GM12878 (cell line): ENCODE measurements around the gene LRP10. TPM values are rescaled to one million over a fixed set of nuclear protein-coding genes. Genes with fewer than 3 reads are reported as not detected.
A peak's percentile ranks its signal among the peaks of the same experiment; 100 is the strongest.

Source experiments
- ATF7 ChIP-seq: fragments of 450-650 bp; IDR thresholded peaks from 2 replicates; pipeline ENCODE4 v1.6.1; 2016; ENCODE audit warnings: low read depth, mild to moderate bottlenecking
- BRCA1 ChIP-seq: IDR thresholded peaks from 2 replicates; pipeline ENCODE4 v1.6.1; 2011; ENCODE audit warnings: low read depth, low read length, improper control_type of control experiment
- CHD1 ChIP-seq: IDR thresholded peaks from 2 replicates; pipeline ENCODE4 v1.6.1; 2012; ENCODE audit warnings: low read depth, low read length, improper control_type of control experiment
- E2F8 ChIP-seq: fragments of 450-650 bp; IDR thresholded peaks from 2 replicates; pipeline ENCODE4 v1.6.1; 2018; ENCODE audit warnings: mild to moderate bottlenecking, low read depth, moderate library complexity; ENCODE audit not compliant: partially characterized antibody
- E4F1 ChIP-seq: fragments of 450-650 bp; IDR thresholded peaks from 2 replicates; pipeline ENCODE4 v1.6.1; 2018; ENCODE audit warnings: borderline replicate concordance, mild to moderate bottlenecking; ENCODE audit not compliant: partially characterized antibody
- GABPA ChIP-seq: IDR thresholded peaks from 2 replicates; pipeline ENCODE4 v1.6.1; 2014; ENCODE audit warnings: antibody characterized with exemption, low read depth, mild to moderate bottlenecking, inconsistent platforms
- HDAC2 ChIP-seq: fragments of 200-600 bp; sonication (generic); IDR thresholded peaks from 2 replicates; pipeline ENCODE4 v1.6.1; 2017
- HDAC6 ChIP-seq: fragments of 200-600 bp; sonication (generic); IDR thresholded peaks from one replicate; pipeline ENCODE4 v1.8.0; 2017; ENCODE audit warnings: antibody characterized with exemption; ENCODE audit not compliant: unreplicated experiment
- JUND ChIP-seq: IDR thresholded peaks from 2 replicates; pipeline ENCODE4 v1.6.1; 2012; ENCODE audit warnings: low read depth, mild to moderate bottlenecking, low read length, improper control_type of control experiment, moderate library complexity
- KAT2A ChIP-seq: conservative IDR thresholded peaks from 2 replicates; pipeline ENCODE4 v1.6.1; 2011; ENCODE audit warnings: low read depth, low read length; ENCODE audit not compliant: control insufficient read depth
- KLF5 ChIP-seq: fragments of 450-650 bp; IDR thresholded peaks from 2 replicates; pipeline ENCODE4 v1.6.1; 2014; ENCODE audit warnings: mild to moderate bottlenecking; ENCODE audit not compliant: partially characterized antibody
- LARP7 ChIP-seq: fragments of 450-650 bp; IDR thresholded peaks from 2 replicates; pipeline ENCODE4 v1.6.1; 2017; ENCODE audit warnings: mild to moderate bottlenecking
- MEF2B ChIP-seq: fragments of 450-650 bp; IDR thresholded peaks from 2 replicates; pipeline ENCODE4 v1.6.1; 2018; ENCODE audit warnings: mild to moderate bottlenecking, moderate library complexity; ENCODE audit not compliant: partially characterized antibody, poor library complexity, severe bottlenecking
- NBN ChIP-seq: fragments of 450-650 bp; IDR thresholded peaks from 2 replicates; pipeline ENCODE4 v1.6.1; 2016
- NFXL1 ChIP-seq: fragments of 450-650 bp; IDR thresholded peaks from 2 replicates; pipeline ENCODE4 v1.6.1; 2017; ENCODE audit warnings: antibody characterized with exemption, mild to moderate bottlenecking, borderline replicate concordance
- PAX8 ChIP-seq: fragments of 450-650 bp; IDR thresholded peaks from 2 replicates; pipeline ENCODE4 v1.6.1; 2017; ENCODE audit warnings: mild to moderate bottlenecking, moderate library complexity
- PKNOX1 ChIP-seq: fragments of 450-650 bp; IDR thresholded peaks from 2 replicates; pipeline ENCODE4 v1.6.1; 2016; ENCODE audit warnings: mild to moderate bottlenecking
- POLR2AphosphoS2 ChIP-seq: IDR thresholded peaks from 2 replicates; pipeline ENCODE4 v1.6.1; 2011; ENCODE audit warnings: low read depth, mild to moderate bottlenecking, low read length, improper control_type of control experiment, moderate library complexity
- RBBP5 ChIP-seq: fragments of 200-600 bp; sonication (generic); conservative IDR thresholded peaks from 2 replicates; pipeline ENCODE4 v1.6.1; 2016
- REST ChIP-seq: IDR thresholded peaks from 2 replicates; pipeline ENCODE4 v1.6.1; 2012; ENCODE audit warnings: mild to moderate bottlenecking, low read depth, low read length
- RFX5 ChIP-seq: IDR thresholded peaks from 2 replicates; pipeline ENCODE4 v1.6.1; 2011; ENCODE audit warnings: low read depth, low read length, improper control_type of control experiment
- SMC3 ChIP-seq: IDR thresholded peaks from 2 replicates; pipeline ENCODE4 v1.6.1; 2011; ENCODE audit warnings: low read length, improper control_type of control experiment, borderline replicate concordance
- SREBF1 ChIP-seq: IDR thresholded peaks from 2 replicates; pipeline ENCODE4 v1.6.1; 2012; ENCODE audit warnings: mild to moderate bottlenecking, low read length
- SREBF2 ChIP-seq: IDR thresholded peaks from 2 replicates; pipeline ENCODE4 v1.6.1; 2012; ENCODE audit warnings: mild to moderate bottlenecking, low read length
- polyA plus RNA-seq, 11 experiments: library from polyadenylated mRNA; depleted of rRNA in 4 of 11; unstranded in 6 of 11; stranded (reverse) in 5 of 11; fragments of >200 nt; fragmentation: Nextera tagmentation in 4 of 11; fragmentation: Illumina TruSeq in 1 of 11; extraction: Ambion mirVana in 4 of 11; extraction: Trizol in 1 of 11; gene quantifications; 1 replicate in 1 of 11; 2 replicates in 10 of 11; pipeline versions ENCODE4 v1.2.1 to v1.2.3, GENCODE V29; 2011 to 2016; ENCODE audit warnings: inconsistent platforms in 2 of 11, missing spikeins in 2 of 11, low read depth in 1 of 11
- total RNA-seq, 4 experiments: library from RNA; depleted of rRNA in 3 of 4; stranded (reverse); fragments of >200 nt in 3 of 4; fragmentation: Illumina TruSeq in 1 of 4; extraction: Trizol in 1 of 4; gene quantifications; 2 replicates each; pipeline versions ENCODE4 v1.2.1 to v1.2.3, GENCODE V29; 2013 to 2021

LRP10 gene
- total and polyA plus RNA-seq, 10 of the 15 experiments (the other 5 are each of a cell fraction or from before 2014, with no cell fraction given): 3.0 to 56.9 (median 20.9) TPM

GRCh38 chr14:22887990-22888378 is 16.4 kb downstream of the LRP10 start (continued):
- TF ChIP-seq PKNOX1: peak; percentile 75; the same call in 1 of the 2 replicates
- TF ChIP-seq LARP7: no peak
- TF ChIP-seq PAX8: no peak
- no peak for TF ChIP-seq RBBP5
- no peak for TF ChIP-seq CHD1
- TF ChIP-seq NBN: no peak; the same call in 1 of the 2 replicates
- no peak for TF ChIP-seq E4F1
- TF ChIP-seq SREBF2: no peak
- TF ChIP-seq KLF5: no peak
- no peak for TF ChIP-seq REST
- TF ChIP-seq SREBF1: no peak
- TF ChIP-seq RFX5: no peak
- no peak for TF ChIP-seq ATF7
- no peak for TF ChIP-seq NFXL1
- 0 out of 2 replicates have a peak, but pooled peaks have one; percentile 31 for TF ChIP-seq POLR2AphosphoS2
- TF ChIP-seq E2F8: no peak
- no peak for TF ChIP-seq JUND
- TF ChIP-seq SMC3: no peak
- no peak for TF ChIP-seq BRCA1
- peak; percentile 94 for TF ChIP-seq MEF2B
- no peak for TF ChIP-seq KAT2A
- TF ChIP-seq HDAC2: no peak
- TF ChIP-seq GABPA: no peak
- no peak for TF ChIP-seq HDAC6
